ENCODE results near the gene ARHGAP15.

- no peak for TF ChIP-seq POLR2AphosphoS5 (IDR thresholded peaks at IDR 0.05)
- TF ChIP-seq POLR2A (IDR thresholded peaks at IDR 0.05) = no peak
- no peak for TF ChIP-seq CTCF (IDR thresholded peaks at IDR 0.05)
These were observed 100.7 kb downstream of the ARHGAP15 start for GRCh38 chr2:143229952-143230351.

Measured in transverse colon (tissue), 4 donors.